Epidermal melanocyte (primary cell): ENCODE data around the gene DUSP2.
"Not testable (repeated sequence)": the region's sequence is repeated elsewhere in the genome, so short reads cannot be mapped to it uniquely, and the experiment has no call there.

ENCODE experiments used
- DNase-seq: peaks from one replicate; pipeline ENCODE4 v3.0.0; 2011; ENCODE audit warnings: low spot score; ENCODE audit not compliant: insufficient read length

The DUSP2 gene

GRCh38 chr2:96163415-96163767 lies 18.2 kb upstream of the DUSP2 start:
- no peak for DNase-seq

- DNase-seq: no peak
These were observed 16.7 kb upstream of the DUSP2 start for GRCh38 chr2:96161898-96162297.

DNA sequence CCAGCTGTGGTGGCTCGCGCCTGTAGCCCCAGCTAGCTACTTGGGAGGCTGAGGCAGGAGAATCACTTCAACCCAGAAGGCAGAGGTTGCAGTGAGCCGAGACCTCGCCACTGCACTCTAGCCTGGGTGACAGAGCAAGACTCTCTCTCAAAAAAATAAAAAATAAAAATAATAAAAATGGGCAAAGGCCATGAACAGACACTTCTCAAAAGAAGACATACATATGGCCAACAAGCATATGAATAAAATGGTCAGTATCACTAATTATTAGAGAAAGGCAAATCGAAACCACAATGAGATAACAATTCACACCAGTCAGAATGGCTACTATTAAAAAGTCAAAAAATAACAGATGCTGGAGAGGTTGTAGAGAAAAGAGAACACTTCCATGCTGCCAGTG lies 15.1 kb upstream of the DUSP2 start:
- DNase-seq: not testable (repeated sequence)

DNA sequence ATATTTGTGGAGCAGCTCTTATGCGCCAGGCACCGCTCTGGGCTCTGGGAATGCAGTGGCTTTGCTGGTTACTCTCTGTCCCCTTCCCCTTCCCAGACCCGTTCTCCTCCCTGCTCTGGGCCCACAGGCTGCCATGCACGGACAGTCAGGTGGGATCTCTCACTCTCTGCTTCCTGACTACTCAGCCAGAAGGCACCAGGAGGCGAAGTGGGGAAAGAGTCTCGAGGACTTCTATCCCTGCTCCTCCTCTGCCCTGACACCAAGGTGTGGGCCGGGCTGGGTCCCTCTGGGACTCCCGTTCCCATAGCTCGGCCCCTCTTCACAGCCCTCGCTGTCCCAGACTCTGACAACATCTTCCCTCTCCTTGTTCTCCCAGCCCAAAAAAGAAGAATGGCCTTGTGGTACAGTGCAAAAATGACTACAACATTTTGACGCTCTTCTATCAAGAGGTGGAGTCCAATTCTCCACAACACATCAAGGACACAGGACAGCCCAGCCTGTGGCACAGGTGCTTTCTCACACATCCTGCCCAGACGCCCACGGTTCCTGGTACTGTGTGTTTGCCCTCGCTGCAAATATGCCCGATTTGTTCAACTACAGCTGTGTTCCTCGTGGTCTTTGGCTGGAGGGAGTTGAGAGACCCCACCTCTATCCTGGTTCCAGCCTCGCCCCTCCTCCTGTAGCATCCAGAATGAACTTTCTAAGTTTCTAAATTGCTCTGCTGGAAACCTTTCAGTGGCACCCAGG lies 14.0 kb upstream of the DUSP2 start:
- no peak for DNase-seq

DNA sequence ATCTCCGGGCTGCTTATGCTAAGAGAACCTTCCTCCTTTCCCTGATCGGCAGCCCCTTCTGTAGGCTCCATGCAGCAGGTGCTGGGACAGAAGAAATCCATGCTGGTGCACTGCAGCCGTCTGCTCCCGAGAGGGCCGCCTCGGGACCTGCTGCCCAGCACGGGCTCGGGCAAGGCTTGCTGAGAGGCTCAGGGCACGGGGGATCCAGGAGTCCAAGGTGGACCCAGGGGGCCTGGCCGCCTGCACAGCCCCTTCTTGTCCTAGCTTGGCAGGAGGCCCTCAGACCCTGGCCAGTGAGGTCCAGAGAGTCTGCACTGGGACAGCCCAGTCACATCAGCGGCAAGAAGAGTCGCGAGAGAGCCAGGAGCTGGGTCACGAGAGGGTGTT lies 13.3 kb upstream of the DUSP2 start:
- no peak for DNase-seq

GRCh38 chr2:96157649-96158553 lies 12.7 kb upstream of the DUSP2 start:
- no peak for DNase-seq

DNA sequence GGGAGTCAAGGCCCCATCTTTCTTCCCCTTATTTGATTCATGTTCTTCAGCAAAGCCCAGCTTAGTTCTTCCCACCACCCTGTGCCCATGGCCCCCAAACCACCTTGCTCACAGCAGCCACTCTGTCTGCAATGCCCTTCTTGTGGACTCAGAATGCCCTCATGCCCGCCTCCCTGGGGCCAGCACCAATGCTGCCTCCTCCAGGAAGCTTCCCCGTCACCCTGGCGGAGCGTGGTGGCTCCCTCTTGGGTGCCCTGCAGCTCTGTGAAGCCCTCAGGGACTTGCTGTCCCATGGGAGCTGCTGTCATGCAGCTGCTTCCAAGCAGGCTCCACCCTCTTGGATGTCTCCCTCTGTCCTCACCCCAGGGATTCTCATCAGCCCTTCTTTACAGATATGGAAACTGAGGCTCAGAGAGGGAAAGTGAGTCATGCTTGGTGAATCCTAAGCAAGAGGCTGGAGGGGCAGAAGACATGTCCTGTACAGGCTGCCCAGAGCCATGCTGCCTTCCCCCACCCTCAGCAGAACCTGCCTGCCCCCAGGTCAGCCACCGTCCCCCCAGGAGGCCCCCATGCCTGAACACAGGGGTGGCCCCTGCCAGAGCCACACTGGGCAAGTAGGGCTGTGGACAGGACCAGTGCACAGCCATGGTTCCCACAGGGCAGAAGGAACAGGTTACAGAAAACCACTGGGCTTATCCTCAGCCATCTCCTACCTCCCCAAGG lies 11.8 kb upstream of the DUSP2 start:
- DNase-seq: no peak

DNA sequence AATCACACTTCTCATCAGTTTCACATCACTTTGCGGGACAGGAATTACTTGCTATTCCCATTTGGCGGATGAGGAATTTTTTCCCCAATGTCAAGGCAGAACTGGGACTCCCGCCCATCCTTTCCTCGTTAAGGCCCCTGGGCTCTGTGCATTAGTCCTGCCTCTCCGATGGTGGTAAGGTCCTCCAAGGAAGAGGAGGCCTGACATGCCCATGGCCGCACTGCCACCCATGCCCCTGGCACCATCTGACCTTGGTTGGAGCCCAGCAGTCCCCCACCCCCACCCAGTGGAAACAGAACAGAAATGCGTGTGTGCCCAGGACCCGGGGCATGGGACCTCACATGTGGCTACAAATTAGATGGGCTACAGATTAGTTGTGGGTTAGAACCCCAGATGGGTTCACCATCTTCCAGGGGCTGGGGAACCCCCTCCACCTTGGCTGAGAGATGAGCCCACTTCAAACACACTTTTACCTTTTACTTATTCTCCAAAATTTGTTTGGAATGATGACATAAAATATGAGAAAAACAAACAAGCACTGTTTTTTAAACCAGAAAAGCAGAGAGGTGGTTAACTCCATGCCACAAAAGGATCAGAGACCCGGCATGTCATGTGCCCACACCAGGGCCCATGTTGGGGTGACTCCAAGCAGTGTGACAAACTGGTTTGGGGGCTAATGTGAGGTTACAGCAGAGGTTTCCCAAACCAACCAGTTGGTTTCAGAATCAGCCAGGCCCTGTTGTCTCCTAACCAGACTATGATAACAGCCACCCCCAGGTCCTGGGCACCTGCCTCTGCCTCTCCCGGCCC lies 11.0 kb upstream of the DUSP2 start:
- DNase-seq: no peak

- no peak for DNase-seq
These were observed 9.5 kb upstream of the DUSP2 start for GRCh38 chr2:96154506-96155380.

DNA sequence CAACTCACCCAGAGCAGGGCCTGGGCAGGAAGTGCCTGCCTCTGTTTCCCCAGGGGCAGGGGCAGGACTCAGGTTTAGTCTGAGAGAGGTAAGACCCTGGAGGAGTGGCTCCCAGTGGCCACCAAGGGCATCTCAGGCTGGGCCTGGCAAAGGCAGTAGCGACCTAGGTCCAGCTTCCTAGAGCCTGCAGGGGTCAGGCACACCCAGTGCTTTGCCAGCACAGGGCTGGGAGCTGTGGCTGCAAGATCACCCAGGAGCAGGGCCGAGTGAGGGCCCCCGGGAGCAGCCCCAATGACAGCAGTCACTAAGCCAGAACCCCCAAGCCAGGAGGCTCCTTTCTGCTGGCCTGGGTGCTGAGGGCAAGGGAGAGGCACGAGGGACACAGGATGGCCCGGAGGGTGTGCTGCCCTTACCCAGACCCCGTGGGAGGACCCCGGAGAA lies 8.8 kb upstream of the DUSP2 start:
- no peak for DNase-seq

GRCh38 chr2:96153291-96153713 lies 8.1 kb upstream of the DUSP2 start:
- no peak for DNase-seq

DNA sequence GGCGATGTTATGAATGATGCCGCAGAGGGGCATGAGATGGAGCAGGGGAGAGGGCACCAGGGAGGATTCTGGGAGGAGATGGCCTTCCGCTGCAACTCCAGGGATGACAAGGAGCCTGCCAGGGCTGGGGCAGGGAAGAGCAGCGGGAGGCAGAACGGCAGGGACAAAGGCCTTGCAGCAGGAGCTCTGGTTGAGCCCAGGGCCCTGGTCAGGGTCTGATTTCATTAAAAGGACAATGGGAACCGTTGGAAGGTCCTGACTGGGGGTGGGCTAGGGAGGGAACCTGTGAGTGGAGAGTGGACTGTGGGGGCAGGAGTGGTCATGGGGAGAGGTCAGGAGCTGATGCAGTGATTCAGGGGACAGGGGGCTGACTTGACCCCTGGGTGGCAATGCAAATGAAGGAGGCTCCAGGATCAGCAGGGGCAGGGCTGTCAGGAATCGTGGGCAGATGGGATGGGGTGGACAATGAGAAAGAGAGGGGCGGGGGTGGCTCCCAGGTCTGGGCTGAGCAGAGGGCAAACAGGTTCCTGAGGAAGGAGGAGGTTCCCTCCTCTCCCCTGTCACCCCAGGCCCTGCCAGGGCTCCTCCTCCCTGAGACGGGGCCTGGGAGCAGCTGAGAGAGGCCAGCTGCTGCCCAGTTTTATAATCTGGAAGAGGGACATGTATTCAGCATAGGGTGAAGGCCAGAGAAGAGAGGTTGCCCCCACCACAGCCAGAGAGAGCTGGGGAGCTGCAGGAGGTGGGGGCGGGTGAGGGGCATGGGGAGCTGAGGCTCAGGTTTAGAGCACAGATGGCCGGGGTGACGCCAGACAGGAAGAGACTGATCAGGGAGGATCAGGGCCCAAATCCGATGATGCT lies 7.3 kb upstream of the DUSP2 start:
- DNase-seq: no peak

GRCh38 chr2:96151595-96152303 lies 6.5 kb upstream of the DUSP2 start:
- no peak for DNase-seq

DNA sequence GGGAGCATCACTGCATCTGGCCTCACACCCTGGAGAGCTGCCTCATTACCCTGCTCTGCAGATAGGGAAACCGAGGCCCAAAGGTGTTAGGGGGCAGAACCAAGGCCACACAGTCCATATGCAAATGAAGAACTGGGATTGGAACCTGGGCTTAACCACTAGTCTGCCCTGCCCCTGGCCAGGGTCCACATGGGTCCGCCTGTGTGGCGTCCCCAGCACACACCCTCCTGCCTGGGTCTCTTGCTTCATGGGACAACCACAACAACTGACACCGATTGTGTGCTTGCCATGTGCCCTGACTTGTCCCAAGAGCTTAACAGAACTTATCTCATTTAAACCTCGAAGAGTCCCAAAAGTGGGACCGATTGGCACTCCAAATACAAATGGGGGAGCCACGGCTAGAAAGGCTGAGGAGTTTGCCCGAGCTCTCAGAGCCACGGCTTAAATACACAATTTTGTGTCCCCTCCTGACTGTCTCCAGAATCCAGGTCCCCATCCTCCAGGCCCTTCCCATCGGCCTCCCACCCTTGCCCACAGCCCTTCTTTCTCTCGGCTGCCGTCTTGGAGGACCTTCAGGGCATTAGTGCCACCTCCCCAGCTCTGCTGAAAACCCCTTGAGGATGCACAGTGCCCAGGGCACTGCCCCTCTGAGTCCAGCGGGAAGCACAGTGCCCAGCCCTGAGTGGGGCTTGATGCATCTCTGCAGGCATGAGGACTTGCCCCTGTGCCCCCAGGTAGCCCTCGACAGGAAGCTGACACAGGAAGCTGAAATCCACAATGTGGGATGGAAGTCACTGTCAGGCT lies 5.8 kb upstream of the DUSP2 start:
- no peak for DNase-seq

DNA sequence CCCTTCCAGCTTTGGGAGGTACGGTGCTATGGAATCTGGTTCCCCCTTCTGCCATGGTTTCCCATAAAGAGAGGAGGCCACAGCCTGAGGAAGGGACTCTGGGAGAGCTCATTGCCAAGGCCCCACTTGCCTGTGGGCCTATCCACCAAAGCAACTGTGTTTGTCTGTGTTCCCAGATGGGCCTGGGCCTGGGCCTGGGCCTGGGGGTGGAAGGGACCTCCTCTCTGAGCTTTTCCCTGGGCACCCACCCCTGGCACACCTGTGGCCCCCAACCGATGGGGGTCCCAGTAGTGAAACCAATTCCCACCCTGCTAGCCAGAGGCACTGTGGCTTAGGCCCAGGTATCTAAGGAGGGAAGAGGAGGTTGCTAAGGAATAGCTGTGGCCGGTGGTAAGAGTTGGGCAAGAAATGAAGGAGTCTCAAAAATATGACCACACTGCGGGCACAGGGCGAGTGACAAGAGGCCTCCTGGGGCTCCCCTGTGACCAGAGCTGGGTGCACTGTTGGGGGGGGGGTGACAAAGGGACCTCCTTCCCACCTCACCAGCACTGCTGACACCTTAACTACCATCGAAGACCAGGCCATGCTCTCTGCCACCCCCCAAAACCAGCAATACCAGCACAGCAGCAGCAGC lies 4.9 kb upstream of the DUSP2 start:
- no peak for DNase-seq

- DNase-seq: no peak
These were observed 3.4 kb upstream of the DUSP2 start for GRCh38 chr2:96148410-96149217.
